NT2/D1 (cell line): ENCODE results near the gene SFXN3.

Experiments used
- SUZ12 ChIP-seq: IDR thresholded peaks from 2 replicates; pipeline ENCODE4 v1.6.1; 2011; ENCODE audit not compliant: insufficient read length, insufficient read depth; ENCODE audit errors: extremely low read depth
- ZNF274 ChIP-seq: IDR thresholded peaks from 2 replicates; pipeline ENCODE4 v1.6.1; 2011; ENCODE audit warnings: mild to moderate bottlenecking, low read depth, low read length

DNA sequence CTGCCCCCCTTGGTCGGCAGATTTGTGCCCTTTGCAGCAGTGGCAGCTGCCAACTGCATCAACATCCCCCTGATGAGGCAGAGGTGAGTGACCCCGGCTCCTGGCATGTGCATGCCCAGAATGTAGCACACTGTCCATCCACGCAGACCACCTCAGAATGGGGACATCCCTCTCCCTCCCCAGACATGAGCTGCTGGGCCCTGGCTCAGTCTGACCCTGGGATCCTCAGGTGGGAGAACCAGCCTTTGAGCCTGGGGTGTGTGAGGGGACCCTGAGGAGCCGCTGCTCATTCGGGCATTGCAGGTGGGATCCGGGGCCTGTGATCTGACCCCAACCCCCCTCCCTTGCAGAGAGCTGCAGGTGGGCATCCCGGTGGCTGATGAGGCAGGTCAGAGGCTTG is 5.7 kb downstream of the SFXN3 start:
- TF ChIP-seq SUZ12, result no peak
- TF ChIP-seq ZNF274, result no peak
